H1 (cell line): ENCODE measurements around the gene EPHA3. TPM values are rescaled to one million over a fixed set of nuclear protein-coding genes. Genes with fewer than 3 reads are reported as not detected.

Experiments
- CBX5 ChIP-seq: fragments of 300-800, 300-1000 bp; sonication (generic); IDR thresholded peaks from 2 replicates; pipeline ENCODE4 v1.7.1; 2016; ENCODE audit warnings: antibody characterized with exemption, low read length, low read depth
- GTF2F1 ChIP-seq: IDR thresholded peaks from 2 replicates; pipeline ENCODE4 v1.6.1; 2012; ENCODE audit warnings: low read depth, low read length, improper control_type of control experiment, borderline replicate concordance
- KDM1A ChIP-seq: fragments of 200-600, 300-600 bp; sonication (generic); IDR thresholded peaks from 2 replicates; pipeline ENCODE4 v1.7.1; 2016; ENCODE audit warnings: mild to moderate bottlenecking, low read length, borderline replicate concordance
- polyA plus RNA-seq, 7 experiments: library from polyadenylated mRNA; depleted of rRNA in 3 of 7; stranded (reverse) in 5 of 7; unstranded in 2 of 7; fragments of >200 nt in 5 of 7; fragments of 200-250 nt in 2 of 7; gene quantifications; 1 replicate in 5 of 7; 2 replicates in 1 of 7; 4 replicates in 1 of 7; pipeline versions ENCODE4 v1.2.1 to v1.2.3, GENCODE V29; 2011 to 2013; ENCODE audit warnings: missing spikeins in 2 of 7, mixed read lengths in 2 of 7
- total RNA-seq: library from RNA; stranded (reverse); fragmentation: NEBNext Ultra II Directional; extraction: Animal tissue kit (Norgen Biotek cat#: 25700); gene quantifications from 2 replicates; pipeline ENCODE4 v1.2.1, GENCODE V29; 2021

Gene EPHA3
- total and polyA plus RNA-seq, 2 of the 8 experiments (the other 6 are each of a cell fraction or from before 2014, with no cell fraction given): 0.09 to 0.22 TPM

DNA sequence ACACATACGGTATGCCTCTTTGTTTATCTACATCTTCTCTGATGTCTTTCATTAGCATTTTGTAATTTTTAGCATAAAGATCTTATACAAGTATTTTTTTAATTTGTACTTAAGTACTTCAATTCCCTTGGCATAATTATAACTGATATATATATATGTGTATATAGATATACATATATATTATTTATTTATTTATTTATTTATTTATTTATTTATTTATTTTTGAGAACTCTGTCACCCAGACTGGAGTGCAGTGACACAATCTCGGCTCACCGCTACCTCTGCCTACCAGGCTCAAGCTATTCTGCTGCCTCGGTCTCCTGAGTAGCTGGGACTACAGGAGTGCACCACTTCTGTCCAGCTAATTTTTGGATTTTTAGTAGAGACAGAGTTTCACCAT, 382.7 kb downstream of the EPHA3 start (continued):
- TF ChIP-seq GTF2F1: no peak
- no peak for TF ChIP-seq KDM1A
- no peak for TF ChIP-seq CBX5
